Erythroblast (primary cell): Measurements from ENCODE around the gene MTHFD1L.

Experiments
- GATA1 ChIP-seq: IDR thresholded peaks from 2 replicates; pipeline ENCODE4 v1.6.1; 2011; ENCODE audit warnings: low read depth, mild to moderate bottlenecking, control low read depth, low read length, moderate library complexity
- POLR2A ChIP-seq: IDR thresholded peaks from 2 replicates; pipeline ENCODE4 v1.6.1; 2011; ENCODE audit warnings: mild to moderate bottlenecking, low read length

DNA sequence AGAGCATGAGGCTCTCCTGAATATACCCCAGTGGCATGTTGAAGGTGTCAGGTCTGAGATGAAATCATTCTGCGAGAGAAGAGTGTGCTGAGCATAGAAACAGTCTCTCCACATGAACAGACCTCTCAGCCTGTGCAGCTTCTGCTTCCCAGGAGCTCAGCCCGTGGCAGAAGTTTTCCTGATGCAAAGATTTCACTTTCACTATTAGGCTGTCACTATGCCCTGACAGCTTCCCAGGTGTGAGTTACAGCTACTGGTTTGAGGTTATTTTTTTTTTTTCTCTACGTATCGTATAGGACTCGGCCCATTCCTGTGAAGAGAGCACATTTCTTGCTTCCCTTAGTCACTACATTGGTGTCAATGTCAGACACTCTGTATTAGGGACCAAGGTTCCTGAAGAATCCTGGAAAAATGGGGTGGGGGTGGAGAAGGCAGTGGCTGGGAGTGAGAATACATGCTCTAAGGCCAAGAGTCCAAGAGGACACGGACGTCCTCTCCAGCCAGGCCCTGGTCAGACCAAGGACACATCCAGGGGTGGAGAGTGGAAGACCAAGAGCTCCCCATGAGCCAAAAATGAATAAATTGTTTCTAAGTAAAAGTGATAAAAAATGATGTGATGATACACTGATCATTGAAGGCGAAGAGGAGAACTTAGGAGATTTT, 253.1 kb downstream of the MTHFD1L start:
- no peak for TF ChIP-seq POLR2A
- no peak for TF ChIP-seq GATA1
